CD4-positive, alpha-beta T cell treated with Interleukin-1 beta for 1 hour (primary cell): ENCODE results near the gene SPIRE1.
"Not testable (repeated sequence)": the region's sequence is repeated elsewhere in the genome, so short reads cannot be mapped to it uniquely, and the experiment has no call there.

Experiments
- DNase-seq, 2 donors: peaks; one replicate each; pipeline ENCODE4 v3.0.0-alpha.2; 2020 to 2022

The SPIRE1 gene

GRCh38 chr18:12441475-12442034 lies 216.4 kb downstream of the SPIRE1 start:
- DNase-seq: no peak

DNA sequence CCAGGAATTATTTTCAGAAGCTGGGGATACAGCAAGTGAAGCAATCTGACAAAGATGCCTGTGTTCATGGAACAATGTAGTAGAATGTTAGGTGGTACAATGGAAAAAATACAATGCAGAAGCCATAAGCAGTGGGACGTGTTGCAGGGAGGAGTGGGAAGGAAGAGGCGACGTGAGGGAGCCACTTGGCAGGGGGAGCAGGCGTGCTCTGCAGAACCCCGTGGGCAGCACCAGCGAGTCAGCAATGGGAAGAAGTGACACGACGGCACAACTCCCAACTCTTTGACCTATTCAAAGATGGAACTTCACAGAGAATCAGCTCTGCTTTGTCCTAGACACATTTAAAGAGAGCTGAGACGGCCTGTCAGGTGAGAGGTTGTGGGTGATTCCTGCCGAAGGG lies 219.7 kb downstream of the SPIRE1 start:
- no peak for DNase-seq

DNA sequence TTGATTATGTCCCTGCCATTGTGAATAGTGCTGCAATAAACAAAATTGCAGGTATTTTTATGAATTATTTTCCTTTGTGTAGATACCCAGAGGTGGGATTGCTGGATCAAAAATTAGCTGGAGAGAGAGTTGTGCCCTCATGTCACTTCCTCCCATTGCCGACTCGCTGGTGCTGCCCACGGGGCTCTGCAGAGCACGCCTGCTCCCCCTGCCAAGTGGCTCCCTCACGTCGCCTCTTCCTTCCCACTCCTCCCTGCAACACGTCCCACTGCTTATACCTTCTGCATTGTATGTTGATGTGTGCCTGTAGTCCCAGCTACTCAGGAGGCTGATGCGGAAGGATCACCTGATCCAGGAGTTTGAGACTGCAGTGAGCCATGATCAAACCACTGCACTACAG lies 222.0 kb downstream of the SPIRE1 start:
- no peak for DNase-seq

DNA sequence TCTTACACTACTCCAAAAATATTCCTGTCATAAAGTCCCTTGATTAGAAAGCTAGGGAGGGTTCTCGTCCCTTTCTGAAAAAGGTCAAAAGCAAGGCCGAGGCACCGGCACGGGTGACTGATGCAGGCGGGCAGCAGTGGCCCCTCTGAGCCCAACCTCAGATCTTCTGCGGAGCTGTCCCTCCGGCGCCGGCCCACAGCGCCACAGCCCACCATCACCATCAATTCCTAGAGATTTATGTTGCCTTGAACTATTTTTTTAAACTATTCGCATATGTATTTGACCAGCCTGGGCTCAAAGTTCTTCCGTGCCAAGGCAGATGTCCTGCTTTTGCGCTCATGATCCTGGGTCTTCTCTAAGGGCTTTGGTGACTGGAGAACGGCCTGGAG lies 223.4 kb downstream of the SPIRE1 start:
- no peak for DNase-seq

DNA sequence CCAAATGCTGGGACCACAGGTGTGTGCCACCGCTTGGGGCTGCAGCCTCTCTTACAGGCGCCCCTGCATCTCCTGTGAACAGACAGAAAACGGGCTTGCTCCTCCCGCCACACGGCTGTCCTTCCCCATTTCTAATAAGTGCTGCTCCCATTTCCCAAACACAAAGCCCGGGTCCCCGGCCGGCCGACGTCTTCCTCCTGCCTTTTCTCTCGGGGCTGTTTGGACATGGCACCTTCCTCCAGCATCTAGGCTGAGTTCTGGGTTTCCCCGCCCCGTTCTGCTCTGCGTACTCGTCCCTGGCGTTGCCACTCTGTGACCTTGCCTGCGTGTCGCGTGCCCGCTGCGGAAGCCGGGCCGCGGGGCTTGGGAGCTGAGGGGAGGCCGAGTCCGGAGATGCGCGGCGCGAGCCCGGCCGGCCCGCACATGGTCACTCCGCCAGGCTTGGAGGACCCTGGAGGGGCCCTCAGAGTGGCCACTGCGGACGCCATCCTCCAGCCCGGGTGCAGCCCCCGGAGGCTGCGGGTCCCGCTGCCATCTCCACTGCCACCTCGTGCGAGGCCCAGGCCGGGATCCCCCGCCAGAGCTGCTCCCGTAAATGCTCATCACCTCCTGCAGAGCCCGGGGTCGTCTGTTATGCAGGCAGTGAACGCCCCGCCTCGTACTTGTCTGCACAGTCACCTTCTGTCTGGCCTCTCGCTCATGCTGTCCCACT lies 223.9 kb downstream of the SPIRE1 start:
- no peak for DNase-seq

- DNase-seq: no peak
Measured at GRCh38 chr18:12432881-12433280, 225.0 kb downstream of the SPIRE1 start.

DNA sequence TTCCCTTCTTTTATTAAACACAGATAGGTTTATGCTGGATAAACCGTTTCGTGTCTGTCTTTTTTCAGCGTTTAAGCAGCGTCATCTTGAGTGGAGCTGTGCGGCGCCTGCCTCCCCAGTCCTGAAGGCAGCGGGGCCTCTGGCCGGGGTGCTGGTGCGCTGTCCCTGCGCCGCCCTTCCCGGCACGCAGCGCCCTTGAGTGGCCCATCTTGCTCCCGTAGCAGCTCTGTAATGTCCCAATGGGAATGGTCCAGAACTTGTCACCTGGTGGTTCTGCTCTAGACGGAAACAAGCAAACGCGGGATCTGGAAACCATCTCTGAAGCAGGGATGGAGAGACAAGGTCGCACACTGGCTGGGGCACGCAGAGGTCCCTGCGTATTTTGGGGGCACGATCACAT lies 225.7 kb downstream of the SPIRE1 start:
- DNase-seq: no peak

DNA sequence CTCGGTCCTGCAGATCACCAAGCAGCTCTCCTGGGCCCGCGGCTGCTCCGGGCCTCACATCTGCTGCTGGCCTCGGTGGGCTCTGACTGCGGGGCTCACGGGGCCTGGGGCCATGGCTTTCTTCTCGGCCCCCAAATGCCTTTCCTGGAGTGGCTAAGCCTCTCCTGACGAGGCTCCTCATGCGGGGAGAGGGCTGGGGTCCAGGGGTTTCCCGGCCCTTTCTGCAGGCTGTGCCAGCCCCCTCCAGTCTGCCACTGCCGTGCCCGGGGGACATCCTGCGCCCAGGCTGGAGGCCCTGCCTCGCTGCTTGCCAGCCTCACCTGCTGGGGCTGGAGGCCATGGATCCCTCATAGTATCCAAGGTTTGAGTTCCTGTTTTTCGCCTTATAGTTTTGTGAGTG lies 226.3 kb downstream of the SPIRE1 start:
- DNase-seq: no peak

- no peak for DNase-seq
Measured at GRCh38 chr18:12430137-12430990, 227.5 kb downstream of the SPIRE1 start.

- no peak for DNase-seq
Measured at GRCh38 chr18:12429556-12429955, 228.4 kb downstream of the SPIRE1 start.

DNA sequence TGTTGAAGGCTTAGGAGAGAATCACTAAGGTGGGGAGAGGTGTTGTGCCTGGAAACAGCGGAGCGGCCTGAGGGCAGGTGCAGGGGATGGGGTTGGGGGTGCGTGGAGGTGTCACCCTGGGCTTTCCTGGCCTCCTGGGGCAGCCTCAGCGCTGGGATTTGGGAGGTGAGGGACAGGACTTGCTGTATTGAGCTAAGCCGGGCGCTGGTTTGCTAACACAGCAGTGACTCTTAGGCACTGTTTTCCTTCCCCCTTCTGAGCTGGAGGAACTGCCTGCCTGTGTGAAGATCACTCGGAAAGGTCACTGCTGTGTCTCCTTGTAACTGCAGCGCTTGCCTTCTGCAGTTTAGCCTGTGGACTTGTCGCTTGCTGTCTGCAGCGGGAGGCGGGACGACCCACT lies 229.0 kb downstream of the SPIRE1 start:
- no peak for DNase-seq

DNA sequence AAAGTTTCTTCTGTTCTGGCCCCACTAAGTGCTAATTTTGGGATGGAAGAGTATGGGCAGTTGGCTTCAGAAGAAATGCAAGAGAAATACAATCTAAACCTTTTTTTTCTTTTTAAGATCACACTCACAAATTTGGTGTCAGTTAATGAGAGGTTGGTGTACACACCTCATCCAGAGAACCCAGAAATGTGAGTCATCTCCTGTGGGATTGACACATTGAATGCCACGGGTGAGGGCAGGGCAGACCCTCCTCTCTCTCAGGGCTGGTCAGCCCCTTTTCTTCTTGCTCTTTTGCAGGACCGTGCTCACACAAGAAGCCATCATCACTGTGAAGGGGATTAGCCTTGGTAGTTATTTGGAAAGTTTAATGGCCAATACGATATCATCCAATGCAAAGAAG lies 231.0 kb downstream of the SPIRE1 start:
- DNase-seq: no peak

- DNase-seq: no peak
Measured at GRCh38 chr18:12424252-12424651, 233.7 kb downstream of the SPIRE1 start.

- no peak for DNase-seq
Measured at GRCh38 chr18:12423820-12424219, 234.1 kb downstream of the SPIRE1 start.

GRCh38 chr18:12423393-12423792 lies 234.5 kb downstream of the SPIRE1 start:
- no peak for DNase-seq

DNA sequence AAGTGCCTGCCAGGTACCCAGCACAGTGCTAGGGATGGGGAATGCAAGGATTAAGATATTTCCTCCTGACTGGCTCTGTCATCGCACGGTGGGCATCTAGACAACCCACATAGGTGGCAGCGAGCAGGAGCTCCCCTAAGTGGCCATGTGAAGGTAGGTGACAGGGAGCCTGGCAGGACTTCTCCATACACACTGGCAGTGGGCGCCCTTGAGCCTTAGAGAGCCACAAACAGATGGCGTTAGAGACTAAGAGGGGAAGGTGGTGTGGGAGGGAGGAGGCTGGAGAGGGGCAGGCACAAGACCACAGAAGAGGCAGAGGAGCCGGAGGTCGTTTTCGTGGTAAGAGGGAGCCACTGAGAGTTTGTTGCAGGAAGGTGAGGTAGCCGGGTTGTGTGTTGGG lies 235.0 kb downstream of the SPIRE1 start:
- DNase-seq: no peak

- DNase-seq: no peak
Measured at GRCh38 chr18:12421732-12422131, 236.2 kb downstream of the SPIRE1 start.

- no peak for DNase-seq
Measured at GRCh38 chr18:12420821-12421421, 237.0 kb downstream of the SPIRE1 start.

DNA sequence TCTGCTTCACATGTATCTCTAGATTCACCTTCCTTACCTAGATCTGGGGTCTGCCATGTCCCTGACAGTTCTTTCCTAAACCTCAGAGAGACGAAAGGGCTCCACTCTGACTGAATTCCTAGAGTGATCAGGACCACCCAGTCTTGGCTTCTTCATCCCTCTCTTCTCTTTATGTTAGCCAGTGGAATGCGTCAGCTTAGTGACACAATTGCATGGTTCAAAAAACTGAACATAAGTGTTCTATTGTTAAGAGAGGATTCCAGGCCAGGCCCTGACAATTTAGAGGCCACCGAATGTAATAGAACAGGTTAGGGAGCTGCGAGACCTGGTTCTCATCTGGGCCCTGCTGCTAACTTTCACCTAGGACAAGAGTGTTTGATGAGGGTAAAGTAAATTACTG lies 240.2 kb downstream of the SPIRE1 start:
- DNase-seq: no peak

GRCh38 chr18:12416098-12416729 lies 241.7 kb downstream of the SPIRE1 start:
- no peak for DNase-seq

DNA sequence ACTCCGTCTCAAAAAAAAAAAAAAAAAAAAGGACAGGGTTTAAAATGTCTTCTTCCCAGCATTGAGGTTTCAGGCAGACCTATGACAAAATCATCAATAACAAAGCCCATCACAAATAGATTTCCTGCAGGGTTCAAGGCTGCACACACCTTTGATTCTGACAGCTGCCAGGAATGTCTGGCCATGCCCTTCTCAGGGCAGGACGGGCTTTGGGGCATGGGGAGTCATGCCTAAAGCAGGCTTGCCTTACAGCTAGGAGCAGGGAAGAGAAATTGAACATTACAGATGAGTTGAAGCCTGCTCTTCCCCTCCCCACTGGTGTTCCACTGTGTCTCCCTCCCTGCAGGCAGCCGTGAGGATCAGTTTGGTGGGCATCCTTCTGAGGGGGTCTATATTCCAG lies 246.5 kb downstream of the SPIRE1 start:
- DNase-seq: no peak

DNA sequence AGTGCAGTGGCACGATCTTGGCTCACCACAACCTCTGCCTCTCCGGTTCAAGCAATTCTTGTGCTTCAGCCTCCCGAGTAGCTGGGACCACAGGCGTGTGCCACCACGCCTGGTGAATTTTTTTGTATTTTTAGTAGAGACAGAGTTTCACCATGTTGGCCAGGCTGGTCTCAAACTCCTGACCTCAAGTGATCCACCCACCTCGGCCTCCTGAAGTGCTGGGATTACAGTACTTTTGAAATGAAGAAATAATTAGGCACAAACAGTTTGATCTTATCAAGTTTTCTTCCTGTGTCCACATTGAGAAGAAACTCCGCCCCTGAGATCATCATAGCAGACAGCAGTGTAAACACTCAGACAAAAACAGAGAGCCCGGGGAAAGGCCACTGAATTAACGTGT lies 247.2 kb downstream of the SPIRE1 start:
- not testable (repeated sequence) for DNase-seq

DNA sequence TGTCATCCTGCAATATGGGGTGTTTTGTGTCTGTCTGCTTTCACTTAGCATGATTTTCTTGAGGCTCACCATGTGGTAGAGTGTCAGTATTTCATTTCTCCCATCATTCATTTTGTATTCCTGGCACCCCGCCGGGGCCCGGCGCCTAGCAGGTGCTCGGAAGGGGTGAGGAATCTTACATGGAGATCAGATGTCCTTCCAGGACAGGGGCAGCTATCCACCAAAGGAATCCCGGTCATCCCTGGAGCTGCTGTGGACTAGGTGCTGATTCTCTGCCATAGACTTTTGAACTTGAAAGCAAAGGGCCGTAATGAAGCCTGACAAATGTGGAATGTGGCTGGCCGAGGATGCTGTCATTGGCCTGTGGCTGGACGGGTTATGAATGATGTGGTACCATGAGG lies 247.8 kb downstream of the SPIRE1 start:
- DNase-seq: no peak
